Frontal cortex (tissue), 4 donors: ENCODE measurements around the gene GPR34. TPM values are rescaled to one million over a fixed set of nuclear protein-coding genes. Genes with fewer than 3 reads are reported as not detected.

ENCODE experiments used
- DNase-seq, 2 donors: peaks; one replicate each; pipeline ENCODE4 v3.0.0; 2012; ENCODE audit warnings: low spot score in 2 of 2
- FAIRE-seq: peaks from 2 replicates; lab custom pipeline; 2012; peaks lifted over from hg19 to GRCh38; lab: Jason Lieb, UNC
- small RNA-seq: library from RNA; depleted of rRNA; stranded (forward); fragments of <200 nt; gene quantifications from one replicate; pipeline ENCODE3, GENCODE V24; 2014
- total RNA-seq: library from RNA; depleted of rRNA; stranded (reverse); fragments of >200 nt; gene quantifications from one replicate; pipeline ENCODE4 v1.2.3, GENCODE V29; 2014
- donor health status: control.
- donor health status: control.
- donor health status: control.

The GPR34 gene
- total RNA-seq, 1 donor from 2014 or later, result 7.3 TPM

DNA sequence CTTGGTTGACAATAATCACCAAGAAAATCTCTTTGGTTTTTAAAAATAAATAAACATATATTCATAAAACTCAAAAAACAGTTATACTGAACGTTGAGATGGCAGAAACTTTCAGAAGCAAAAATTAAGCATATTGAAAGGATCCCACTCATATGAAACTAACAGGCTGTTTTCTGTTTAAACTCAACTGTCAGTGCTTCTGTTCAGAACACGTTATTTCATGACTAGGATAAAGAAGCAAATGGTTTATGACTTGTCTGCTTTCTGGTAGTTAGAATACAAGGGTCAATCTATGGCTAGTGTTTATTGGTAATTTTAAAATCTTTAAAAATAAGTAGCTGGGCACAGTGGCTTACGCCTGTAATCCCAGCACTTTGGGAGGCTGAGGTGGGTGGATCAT, 39.4 kb downstream of the GPR34 start:
- no peak for DNase-seq
- FAIRE-seq, result no peak

DNA sequence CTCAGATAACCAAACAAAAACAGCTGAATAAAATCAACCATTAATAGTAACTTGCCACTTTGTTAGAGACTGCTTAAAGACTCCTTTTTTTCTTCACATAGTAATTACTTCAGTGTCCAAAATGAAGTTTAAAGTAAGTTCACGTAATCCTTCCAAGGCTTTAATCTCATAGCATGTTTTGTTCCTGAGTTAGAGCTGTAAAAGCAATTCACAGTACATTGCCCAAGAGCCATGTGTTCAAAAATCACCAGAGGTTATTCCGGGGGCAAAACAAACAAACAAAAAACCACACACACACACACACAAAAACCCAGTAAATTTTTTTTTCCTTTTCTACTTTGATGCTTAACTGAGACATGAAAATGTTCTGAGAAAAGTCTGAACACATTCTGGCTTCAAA, 41.3 kb downstream of the GPR34 start:
- FAIRE-seq (no peak), DNase-seq (no peak)

DNA sequence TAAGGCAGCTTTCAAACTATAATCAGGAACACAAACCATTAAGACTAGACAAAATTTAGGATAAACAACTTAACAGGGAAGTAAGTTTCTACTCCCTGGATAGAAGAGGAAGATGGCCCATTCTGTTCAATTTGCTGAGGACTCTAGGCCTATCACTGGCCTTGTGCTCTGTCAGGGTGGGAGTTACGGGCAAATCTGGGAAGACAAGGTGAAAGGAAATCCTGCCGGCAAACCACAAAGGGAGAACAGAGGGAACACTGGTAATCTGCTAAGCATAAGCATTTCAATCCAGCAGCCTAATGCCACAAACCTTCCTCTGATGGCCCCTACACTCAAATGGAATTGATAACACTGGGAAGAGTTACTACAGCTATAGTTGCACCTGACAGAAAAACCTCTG, 43.5 kb downstream of the GPR34 start:
- DNase-seq (no peak), FAIRE-seq (no peak)

DNA sequence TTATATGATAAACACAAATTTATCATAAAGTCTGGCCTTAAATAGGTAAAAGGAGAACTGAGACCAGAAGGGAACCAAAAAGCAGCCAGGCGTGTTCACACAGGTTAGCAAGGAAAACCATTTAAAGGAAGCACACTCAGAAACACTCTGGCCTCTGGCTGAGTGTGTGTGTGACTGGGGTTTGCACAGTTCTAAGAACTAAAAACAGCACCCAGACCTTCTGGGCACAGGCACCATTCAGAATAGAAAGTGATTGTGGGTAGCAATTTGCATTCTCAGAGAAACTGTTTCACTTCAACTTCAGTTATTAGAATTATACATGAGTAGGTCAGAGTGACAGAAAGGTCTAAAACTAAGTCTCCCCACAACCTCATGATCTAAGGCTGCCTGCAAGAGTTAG, 45.2 kb downstream of the GPR34 start:
- DNase-seq (no peak), FAIRE-seq (no peak)

DNA sequence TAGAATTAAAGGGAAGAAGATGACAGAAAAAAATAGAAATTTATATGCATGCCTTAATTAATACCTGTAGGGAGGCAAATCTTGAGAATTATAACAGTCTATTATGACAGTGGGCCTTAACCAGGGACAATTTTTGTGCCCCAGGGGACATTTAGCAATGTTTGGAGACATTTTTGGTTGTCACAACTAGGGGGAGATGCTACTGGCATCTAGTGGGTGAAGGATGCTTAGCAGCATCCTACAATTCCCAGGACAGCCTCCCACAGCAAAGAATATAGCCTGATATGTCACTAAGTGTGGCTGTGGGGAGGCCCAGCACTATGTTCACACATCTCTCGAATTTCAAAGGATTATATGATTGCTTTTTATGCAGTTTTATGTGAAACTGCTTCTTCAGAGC, 45.8 kb downstream of the GPR34 start:
- DNase-seq, result no peak
- FAIRE-seq, result no peak

DNA sequence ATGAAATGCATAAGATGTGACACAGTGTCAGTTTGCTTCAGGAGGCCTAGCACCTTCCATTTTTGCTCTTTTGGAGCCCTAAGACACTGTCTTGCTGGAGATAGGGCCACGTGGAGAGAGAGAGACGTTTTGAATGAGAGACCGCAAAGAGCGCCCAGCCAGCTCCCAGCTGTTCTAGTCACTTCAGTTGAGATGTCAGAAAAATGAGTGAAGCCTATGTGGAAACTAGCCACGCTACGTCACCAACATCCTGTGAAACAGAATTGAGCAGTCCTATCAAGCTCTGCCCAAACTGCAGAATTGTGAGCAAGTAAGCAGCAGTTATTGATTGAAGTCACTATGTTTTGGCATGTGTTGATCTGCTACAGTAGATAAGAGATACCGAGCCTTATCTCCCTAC, 48.3 kb downstream of the GPR34 start:
- FAIRE-seq, result no peak
- no peak for DNase-seq

DNA sequence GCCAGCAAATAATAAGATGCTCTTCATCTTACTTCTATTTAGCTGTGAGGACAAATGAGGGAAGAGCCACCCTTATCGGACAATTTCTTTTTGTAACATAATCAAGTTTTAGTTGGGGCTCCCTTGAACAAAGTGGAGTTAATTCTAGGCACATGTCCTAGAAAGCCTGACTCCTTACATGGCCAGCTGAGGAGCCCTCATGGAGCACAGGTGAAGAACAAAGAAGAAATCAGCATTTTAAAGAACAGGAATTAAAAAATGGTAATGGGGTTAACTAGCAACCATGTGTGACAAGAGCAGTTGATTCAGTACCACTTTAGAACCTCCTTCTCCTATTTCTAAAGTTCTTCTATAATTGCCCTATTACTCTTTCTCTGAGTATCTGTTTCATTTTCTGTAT, 51.1 kb downstream of the GPR34 start:
- no peak for FAIRE-seq
- no peak for DNase-seq

Small RNA genes within 50 kb of the gene (small RNA-seq; reads per million reads assigned to genes)
- gene RN7SL144P, result not detected

Other genes with a start within 250 kb of the GPR34 start
- not detected for gene NYX, start 241.6 kb upstream of the GPR34 start, total RNA-seq
- gene GPR82, start 35.2 kb downstream of the GPR34 start, total RNA-seq, result not detected
- 72.6 TPM for gene CASK, start 234.6 kb downstream of the GPR34 start, total RNA-seq